ENCODE results near the gene SLITRK2. TPM values are rescaled to one million over a fixed set of nuclear protein-coding genes. Genes with fewer than 3 reads are reported as not detected.

The SLITRK2 gene
- total RNA-seq, 1 experiment from 2014 or later = 0.02 TPM

DNA sequence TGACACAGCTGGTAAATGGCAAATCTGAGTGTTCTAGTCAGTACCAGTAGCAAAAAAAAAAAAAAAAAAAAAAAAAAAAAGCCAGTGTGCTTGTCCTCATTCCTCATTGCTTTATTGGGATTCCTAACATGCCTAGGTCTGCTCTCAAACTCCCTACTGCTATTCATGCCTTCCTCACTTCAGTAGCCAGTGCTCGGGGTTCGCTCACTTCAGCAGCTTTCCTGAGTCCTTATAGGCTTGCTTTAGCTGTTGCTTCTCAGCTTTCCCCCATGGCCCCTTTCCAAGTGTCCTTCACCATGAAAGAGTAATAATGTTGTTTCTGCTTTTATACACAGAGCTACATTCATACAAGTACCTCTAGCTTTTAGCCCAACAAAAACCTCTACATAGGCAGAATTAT is 30.8 kb downstream of the SLITRK2 start:
- DNase-seq (ENCODE audit: extremely low read depth, low read depth) = no peak

DNA sequence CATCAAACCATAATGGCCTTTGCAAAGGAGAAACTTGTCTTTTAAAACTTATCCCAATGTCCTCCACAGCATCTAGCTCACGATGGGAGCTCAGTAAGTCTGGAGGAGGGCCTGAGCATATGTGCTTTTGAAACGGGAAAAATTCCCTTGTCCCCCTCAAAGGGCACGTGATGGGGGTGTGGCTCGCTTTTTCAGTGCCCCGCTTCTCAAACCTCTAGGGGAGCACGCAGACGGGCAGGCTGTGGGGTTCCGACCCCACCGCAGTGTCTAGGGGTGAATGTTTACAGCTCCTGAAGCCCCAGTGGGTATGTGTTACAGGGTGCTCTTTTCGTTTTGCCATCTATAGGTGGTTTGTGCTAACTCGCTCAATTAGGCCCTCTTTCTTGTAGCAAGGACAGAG is 31.2 kb downstream of the SLITRK2 start:
- DNase-seq (ENCODE audit: extremely low read depth, low read depth) = no peak

DNA sequence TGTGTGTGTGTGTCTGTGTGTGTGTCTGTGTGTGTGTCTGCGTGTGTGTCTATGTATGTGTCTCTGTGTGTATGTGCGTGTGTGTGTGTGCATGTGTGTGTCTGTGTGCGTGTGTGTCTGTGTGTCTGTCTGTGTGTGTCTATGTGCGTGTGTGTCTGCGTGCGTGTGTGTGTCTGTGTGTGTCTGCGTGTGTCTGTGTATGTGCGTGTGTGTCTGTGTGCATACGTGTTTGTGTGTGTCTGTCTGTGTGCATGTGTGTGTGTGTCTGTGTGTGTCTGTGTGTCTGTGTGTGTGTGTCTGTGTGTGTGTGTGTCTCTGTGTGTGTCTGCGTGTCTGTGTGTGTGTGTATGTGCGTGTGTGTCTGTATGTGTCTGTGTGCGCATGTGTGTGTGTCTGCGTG is 35.6 kb downstream of the SLITRK2 start:
- DNase-seq (ENCODE audit: extremely low read depth, low read depth) = no peak

DNA sequence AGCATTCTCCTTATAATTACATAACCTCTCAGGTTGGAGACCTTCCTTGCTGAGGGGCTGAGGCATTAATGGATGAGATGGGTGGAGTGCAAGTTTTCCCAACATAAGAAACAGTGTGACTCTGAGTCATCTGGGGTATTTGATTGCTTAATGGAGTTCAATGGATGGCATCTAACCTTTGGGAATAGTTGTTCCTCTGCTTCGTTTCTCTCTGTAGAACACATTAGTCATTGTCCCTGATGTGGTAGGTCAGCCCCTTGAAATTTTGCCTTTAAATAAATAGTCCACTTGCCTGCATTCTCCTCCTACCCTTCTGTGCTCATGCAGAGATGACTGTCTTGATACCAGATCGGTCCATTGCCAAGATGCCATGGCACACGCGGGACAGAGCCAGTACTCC is 38.6 kb downstream of the SLITRK2 start:
- DNase-seq (ENCODE audit: extremely low read depth, low read depth) = no peak

DNA sequence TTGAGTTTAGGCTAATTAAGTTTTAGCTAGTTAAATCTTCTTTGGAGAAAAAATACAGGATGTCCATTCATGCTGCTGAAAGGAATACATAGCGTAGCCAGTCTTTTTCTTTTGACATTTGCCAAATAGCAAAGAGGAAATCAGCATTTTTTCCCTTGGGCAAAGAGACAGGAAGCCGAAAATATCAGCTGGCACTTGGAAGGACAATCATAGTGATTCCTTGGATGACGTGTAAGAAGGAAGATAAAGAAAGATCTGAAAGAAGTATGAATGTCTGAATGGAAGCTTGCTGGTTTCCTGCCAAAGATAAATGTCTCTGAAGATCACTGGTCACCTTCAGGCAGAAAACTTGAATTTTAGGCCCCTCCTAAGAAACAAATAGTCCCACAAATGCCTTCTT is 44.2 kb downstream of the SLITRK2 start:
- no peak for DNase-seq (ENCODE audit: extremely low read depth, low read depth)

DNA sequence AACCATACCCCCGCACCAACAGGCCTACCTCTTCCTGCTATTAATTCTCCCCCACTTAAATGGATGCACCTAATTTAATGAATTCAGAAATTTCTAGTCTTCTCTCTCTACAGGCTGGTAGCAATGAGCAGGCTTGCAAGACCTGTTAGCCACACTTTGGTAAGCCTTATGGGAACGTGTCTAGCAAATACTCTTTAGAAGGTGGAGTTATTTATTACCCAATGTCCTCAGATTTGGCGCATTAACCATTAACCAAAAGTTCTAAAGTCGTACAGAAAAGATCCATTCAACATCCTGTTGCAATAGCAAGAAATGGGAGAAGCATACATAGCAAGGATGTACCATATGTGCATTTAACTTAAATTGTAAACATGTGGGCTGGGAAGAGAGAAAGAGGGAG is 47.5 kb downstream of the SLITRK2 start:
- no peak for DNase-seq (ENCODE audit: extremely low read depth, low read depth)

Small RNA genes within 50 kb of the gene (small RNA-seq; reads per million reads assigned to genes)
- 0 reads per million in 2 experiments for gene AL109653.1
